Measurements from ENCODE around the gene ADCY5.
A peak's percentile ranks its signal among the peaks of the same experiment; 100 is the strongest.

ADCY5 gene

DNA sequence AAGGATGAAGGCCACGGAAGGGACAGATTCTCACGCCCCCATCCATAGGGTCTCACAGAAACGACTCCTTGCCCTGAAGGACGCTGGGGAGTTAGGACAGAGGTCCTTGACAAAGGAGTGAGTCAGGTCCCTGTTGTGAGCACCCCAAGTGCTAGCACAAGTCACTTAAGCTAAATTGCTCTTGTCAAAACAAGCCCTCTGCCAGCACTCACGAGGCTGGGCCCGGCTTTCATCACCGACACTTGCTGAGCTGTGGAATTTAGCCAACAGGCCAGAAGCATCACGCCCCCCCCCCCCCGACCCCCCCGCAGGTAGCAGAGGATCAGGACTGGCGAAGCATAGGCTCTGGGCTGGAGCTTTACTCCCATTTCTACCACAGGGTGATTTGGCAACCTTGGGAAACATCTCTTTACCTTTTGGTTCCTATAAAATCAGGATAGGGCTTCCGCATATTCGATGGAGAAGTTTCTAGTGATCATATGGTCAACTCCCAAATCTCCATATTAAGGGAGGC lies 75.4 kb downstream of the ADCY5 start:
- H3K4me1 ChIP-seq (ENCODE audit: control insufficient read depth in 5 of 5, insufficient read depth in 5 of 5, low read length in 5 of 5) = peaks cover 0 to 35% (median 18%) of the 10 kb centered on the region in 5 donors
- peaks cover 0 to 5% (median 4%) of the 10 kb centered on the region in 5 donors for H3K9me3 ChIP-seq (ENCODE audit: control insufficient read depth in 5 of 5, low read length in 5 of 5)
- peak overlapping the region; percentile 23 for H3K27ac ChIP-seq (ENCODE audit: low read depth, low read length)
- no peak overlapping the region for H3K9ac ChIP-seq (ENCODE audit: low read length in 5 of 5)
- no peak overlapping the region for H3K4me3 ChIP-seq (ENCODE audit: low read depth in 1 of 5, low read length in 5 of 5)
- no peaks in the 10 kb centered on the region for H3K27me3 ChIP-seq (ENCODE audit: control insufficient read depth in 5 of 5, insufficient read depth in 4 of 5, low read length in 5 of 5)
- no peaks in the 10 kb centered on the region for H3K36me3 ChIP-seq (ENCODE audit: control insufficient read depth in 5 of 5, insufficient read depth in 5 of 5, low read length in 5 of 5)

GRCh38 chr3:123372686-123373473 lies 76.0 kb downstream of the ADCY5 start:
- peaks cover 0 to 35% (median 18%) of the 10 kb centered on the region in 5 donors for H3K4me1 ChIP-seq (ENCODE audit: control insufficient read depth in 5 of 5, insufficient read depth in 5 of 5, low read length in 5 of 5)

DNA sequence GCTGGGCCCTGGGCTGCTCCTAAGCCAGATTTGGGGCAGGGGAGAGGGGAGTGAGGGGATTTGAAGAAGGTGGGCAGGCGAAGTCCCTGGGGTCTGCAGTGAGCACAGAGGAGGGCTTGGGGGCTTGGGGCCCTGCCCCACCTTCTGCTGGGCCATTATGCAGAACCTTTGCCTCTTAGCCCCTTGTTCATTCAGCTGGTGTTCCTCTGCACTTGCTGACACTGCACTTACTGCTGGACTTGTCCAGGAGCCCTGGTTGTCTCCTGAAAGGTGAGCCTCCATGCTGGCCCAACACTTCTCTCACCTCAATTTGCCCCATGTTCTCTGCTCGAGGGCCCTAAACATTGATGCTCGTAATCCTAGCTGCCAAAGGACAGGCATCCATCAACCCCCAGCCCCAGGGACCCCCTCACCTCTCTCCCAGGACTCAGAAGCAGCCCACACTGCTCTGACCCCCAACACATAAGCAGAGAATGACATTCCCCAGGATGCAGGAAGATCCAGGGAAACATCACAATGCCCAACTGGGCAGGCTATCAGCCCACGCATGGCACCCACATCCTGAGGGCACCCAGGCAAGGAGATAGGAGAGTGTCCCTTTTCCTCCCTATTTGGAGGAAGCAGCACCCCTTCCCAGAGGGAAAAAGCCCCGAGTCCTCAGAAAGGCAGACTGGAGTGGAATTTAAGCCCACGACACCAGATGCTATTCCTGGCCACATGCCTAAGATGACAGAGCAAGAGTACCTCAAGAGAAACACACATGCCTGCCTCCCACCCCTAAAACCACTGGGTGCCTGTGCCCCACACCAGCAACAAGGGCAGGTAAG lies 76.8 kb downstream of the ADCY5 start:
- H3K27ac ChIP-seq (ENCODE audit: low read depth, low read length) = peak overlapping the region; percentile 23
- H3K4me1 ChIP-seq (ENCODE audit: control insufficient read depth in 5 of 5, insufficient read depth in 5 of 5, low read length in 5 of 5) = peaks cover 0 to 32% (median 18%) of the 10 kb centered on the region in 5 donors
- H3K36me3 ChIP-seq (ENCODE audit: control insufficient read depth in 5 of 5, insufficient read depth in 5 of 5, low read length in 5 of 5) = no peaks in the 10 kb centered on the region
- no peak overlapping the region for H3K4me3 ChIP-seq (ENCODE audit: low read depth in 1 of 5, low read length in 5 of 5)
- H3K9ac ChIP-seq (ENCODE audit: low read length in 5 of 5) = no peak overlapping the region
- H3K9me3 ChIP-seq (ENCODE audit: control insufficient read depth in 5 of 5, low read length in 5 of 5) = peaks cover 0 to 5% (median 4%) of the 10 kb centered on the region in 5 donors
- H3K27me3 ChIP-seq (ENCODE audit: control insufficient read depth in 5 of 5, insufficient read depth in 4 of 5, low read length in 5 of 5) = no peaks in the 10 kb centered on the region

More at GRCh38 chr3:123372686-123373473, 76.0 kb downstream of the ADCY5 start:
- H3K27me3 ChIP-seq (ENCODE audit: control insufficient read depth in 5 of 5, insufficient read depth in 4 of 5, low read length in 5 of 5) = no peaks in the 10 kb centered on the region
- H3K4me3 ChIP-seq (ENCODE audit: low read depth in 1 of 5, low read length in 5 of 5) = no peak overlapping the region
- no peaks in the 10 kb centered on the region for H3K36me3 ChIP-seq (ENCODE audit: control insufficient read depth in 5 of 5, insufficient read depth in 5 of 5, low read length in 5 of 5)
- H3K9ac ChIP-seq (ENCODE audit: low read length in 5 of 5) = no peak overlapping the region
- H3K27ac ChIP-seq (ENCODE audit: low read depth, low read length) = peak overlapping the region; percentile 23
- H3K9me3 ChIP-seq (ENCODE audit: control insufficient read depth in 5 of 5, low read length in 5 of 5) = peaks cover 0 to 5% (median 4%) of the 10 kb centered on the region in 5 donors

- Histone ChIP-seq H3K9ac (ENCODE audit: low read length in 5 of 5) (no peak overlapping the region), H3K36me3 (ENCODE audit: control insufficient read depth in 5 of 5, insufficient read depth in 5 of 5, low read length in 5 of 5) (no peaks in the 10 kb centered on the region), H3K9me3 (ENCODE audit: control insufficient read depth in 5 of 5, low read length in 5 of 5) (peaks cover 0 to 5% (median 4%) of the 10 kb centered on the region in 5 donors), H3K4me3 (ENCODE audit: low read depth in 1 of 5, low read length in 5 of 5) (no peak overlapping the region), H3K27ac (ENCODE audit: low read depth, low read length) (no peak overlapping the region), H3K4me1 (ENCODE audit: control insufficient read depth in 5 of 5, insufficient read depth in 5 of 5, low read length in 5 of 5) (peaks cover 0 to 25% (median 12%) of the 10 kb centered on the region in 5 donors), H3K27me3 (ENCODE audit: control insufficient read depth in 5 of 5, insufficient read depth in 4 of 5, low read length in 5 of 5) (no peaks in the 10 kb centered on the region)
These were observed 77.5 kb downstream of the ADCY5 start for GRCh38 chr3:123371426-123371825.

GRCh38 chr3:123370819-123371218 lies 78.1 kb downstream of the ADCY5 start:
- Histone ChIP-seq H3K36me3 (ENCODE audit: control insufficient read depth in 5 of 5, insufficient read depth in 5 of 5, low read length in 5 of 5) (no peaks in the 10 kb centered on the region), H3K4me3 (ENCODE audit: low read depth in 1 of 5, low read length in 5 of 5) (no peak overlapping the region), H3K27ac (ENCODE audit: low read depth, low read length) (no peak overlapping the region), H3K9ac (ENCODE audit: low read length in 5 of 5) (no peak overlapping the region), H3K9me3 (ENCODE audit: control insufficient read depth in 5 of 5, low read length in 5 of 5) (peaks cover 0 to 5% (median 4%) of the 10 kb centered on the region in 5 donors), H3K27me3 (ENCODE audit: control insufficient read depth in 5 of 5, insufficient read depth in 4 of 5, low read length in 5 of 5) (no peaks in the 10 kb centered on the region), H3K4me1 (ENCODE audit: control insufficient read depth in 5 of 5, insufficient read depth in 5 of 5, low read length in 5 of 5) (peaks cover 0 to 24% (median 11%) of the 10 kb centered on the region in 5 donors)

DNA sequence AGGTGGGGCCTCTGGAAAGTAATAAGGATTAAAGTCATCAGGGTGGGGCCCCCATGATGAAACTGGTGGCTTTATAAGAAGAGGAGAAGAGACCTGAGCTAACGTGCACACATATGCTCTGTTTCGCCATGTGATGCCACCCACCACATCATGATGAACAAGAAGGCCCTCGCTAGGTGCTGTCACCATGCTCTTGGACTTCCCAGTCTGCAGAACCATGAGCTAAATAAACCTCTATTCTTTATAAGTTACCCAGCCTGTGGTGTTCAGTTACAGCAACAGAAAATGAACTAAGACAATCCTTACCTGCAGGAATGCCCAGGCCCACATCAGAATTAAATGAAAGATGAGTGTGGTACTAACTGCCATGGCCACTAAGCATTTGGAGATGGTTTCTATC lies 79.8 kb downstream of the ADCY5 start:
- Histone ChIP-seq H3K9me3 (ENCODE audit: control insufficient read depth in 5 of 5, low read length in 5 of 5) (peaks cover 0 to 5% (median 4%) of the 10 kb centered on the region in 5 donors), H3K4me3 (ENCODE audit: low read depth in 1 of 5, low read length in 5 of 5) (no peak overlapping the region), H3K36me3 (ENCODE audit: control insufficient read depth in 5 of 5, insufficient read depth in 5 of 5, low read length in 5 of 5) (no peaks in the 10 kb centered on the region), H3K9ac (ENCODE audit: low read length in 5 of 5) (no peak overlapping the region), H3K27me3 (ENCODE audit: control insufficient read depth in 5 of 5, insufficient read depth in 4 of 5, low read length in 5 of 5) (no peaks in the 10 kb centered on the region), H3K27ac (ENCODE audit: low read depth, low read length) (no peak overlapping the region), H3K4me1 (ENCODE audit: control insufficient read depth in 5 of 5, insufficient read depth in 5 of 5, low read length in 5 of 5) (peaks cover 0 to 21% (median 11%) of the 10 kb centered on the region in 5 donors)

DNA sequence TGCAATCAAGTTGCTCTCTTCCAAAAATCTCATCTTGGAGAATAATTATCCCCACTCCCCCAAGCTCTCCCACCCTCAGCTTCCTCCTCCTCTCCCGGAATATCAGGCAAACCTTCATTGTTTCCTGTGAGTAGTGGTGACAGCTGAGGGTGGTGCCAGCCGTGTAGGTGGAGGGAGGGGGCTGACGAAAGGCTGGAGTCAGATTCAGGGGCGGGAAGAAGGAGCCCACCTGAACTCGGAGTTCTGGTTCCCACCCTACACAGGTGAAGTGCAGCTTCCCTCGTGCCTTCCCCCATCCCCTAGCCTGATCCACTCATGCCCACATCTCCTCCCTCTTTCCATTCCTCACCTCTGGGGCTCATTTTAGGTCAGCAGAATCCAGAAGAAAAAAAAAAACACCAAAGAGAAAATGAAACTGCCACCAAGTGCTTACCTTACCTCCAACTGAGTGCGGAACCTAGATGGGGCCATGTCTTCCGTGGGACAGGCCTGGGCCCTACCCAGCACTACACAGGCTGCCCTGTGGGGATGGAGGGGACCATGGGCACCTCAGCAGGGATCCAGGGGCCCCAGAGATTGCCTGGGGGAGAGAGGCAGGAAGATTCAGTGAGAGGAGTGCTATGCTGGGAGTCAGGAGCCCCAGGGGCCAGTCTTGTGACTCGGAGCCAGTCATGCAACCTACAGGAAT lies 81.3 kb downstream of the ADCY5 start:
- H3K4me3 ChIP-seq (ENCODE audit: low read depth in 1 of 5, low read length in 5 of 5) = no peak overlapping the region
- no peaks in the 10 kb centered on the region for H3K36me3 ChIP-seq (ENCODE audit: control insufficient read depth in 5 of 5, insufficient read depth in 5 of 5, low read length in 5 of 5)
- H3K9me3 ChIP-seq (ENCODE audit: control insufficient read depth in 5 of 5, low read length in 5 of 5) = peaks cover 0 to 5% (median 4%) of the 10 kb centered on the region in 5 donors
- H3K27ac ChIP-seq (ENCODE audit: low read depth, low read length) = no peak overlapping the region
- peaks cover 0 to 14% (median 7%) of the 10 kb centered on the region in 5 donors for H3K4me1 ChIP-seq (ENCODE audit: control insufficient read depth in 5 of 5, insufficient read depth in 5 of 5, low read length in 5 of 5)
- no peak overlapping the region for H3K9ac ChIP-seq (ENCODE audit: low read length in 5 of 5)
- no peaks in the 10 kb centered on the region for H3K27me3 ChIP-seq (ENCODE audit: control insufficient read depth in 5 of 5, insufficient read depth in 4 of 5, low read length in 5 of 5)

DNA sequence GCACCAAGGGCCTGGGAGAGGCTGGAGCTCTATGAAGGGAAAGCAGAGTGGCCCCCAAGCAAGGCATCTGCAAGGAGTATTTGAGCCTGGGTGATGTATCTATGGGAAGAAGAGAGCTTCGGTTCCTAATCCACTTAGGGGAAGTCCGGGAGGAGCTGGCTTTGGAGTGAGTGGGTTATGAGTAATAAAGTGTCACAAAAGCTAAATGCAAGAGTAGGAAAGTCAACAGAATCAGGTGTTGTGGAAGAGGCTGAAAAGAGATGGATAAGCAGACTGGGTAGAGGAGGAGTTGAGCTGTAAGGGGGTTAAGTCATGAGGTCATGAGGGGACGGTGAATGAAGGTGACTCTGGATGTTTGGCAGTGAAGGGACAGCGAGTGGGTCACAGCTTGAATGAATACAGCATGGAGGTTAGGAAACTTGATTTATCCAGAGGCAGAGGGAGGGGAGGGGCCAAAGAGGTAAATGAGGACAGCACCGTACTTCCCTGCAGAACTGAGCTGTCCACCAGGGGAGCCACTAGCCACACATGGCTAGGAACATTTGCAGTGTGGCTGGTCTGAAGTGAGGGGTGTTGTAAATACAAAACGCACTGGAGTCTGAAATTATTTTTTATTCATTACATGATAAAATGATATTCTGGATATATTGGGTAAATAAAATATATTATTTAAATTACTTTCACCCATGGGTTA lies 83.3 kb downstream of the ADCY5 start:
- Histone ChIP-seq H3K4me3 (ENCODE audit: low read depth in 1 of 5, low read length in 5 of 5) (no peak overlapping the region), H3K9me3 (ENCODE audit: control insufficient read depth in 5 of 5, low read length in 5 of 5) (peaks cover 0 to 5% (median 4%) of the 10 kb centered on the region in 5 donors), H3K4me1 (ENCODE audit: control insufficient read depth in 5 of 5, insufficient read depth in 5 of 5, low read length in 5 of 5) (peaks cover 0 to 8% (median 3%) of the 10 kb centered on the region in 5 donors), H3K9ac (ENCODE audit: low read length in 5 of 5) (no peak overlapping the region), H3K27me3 (ENCODE audit: control insufficient read depth in 5 of 5, insufficient read depth in 4 of 5, low read length in 5 of 5) (no peaks in the 10 kb centered on the region), H3K27ac (ENCODE audit: low read depth, low read length) (peak overlapping the region; percentile 65), H3K36me3 (ENCODE audit: control insufficient read depth in 5 of 5, insufficient read depth in 5 of 5, low read length in 5 of 5) (no peaks in the 10 kb centered on the region)

DNA sequence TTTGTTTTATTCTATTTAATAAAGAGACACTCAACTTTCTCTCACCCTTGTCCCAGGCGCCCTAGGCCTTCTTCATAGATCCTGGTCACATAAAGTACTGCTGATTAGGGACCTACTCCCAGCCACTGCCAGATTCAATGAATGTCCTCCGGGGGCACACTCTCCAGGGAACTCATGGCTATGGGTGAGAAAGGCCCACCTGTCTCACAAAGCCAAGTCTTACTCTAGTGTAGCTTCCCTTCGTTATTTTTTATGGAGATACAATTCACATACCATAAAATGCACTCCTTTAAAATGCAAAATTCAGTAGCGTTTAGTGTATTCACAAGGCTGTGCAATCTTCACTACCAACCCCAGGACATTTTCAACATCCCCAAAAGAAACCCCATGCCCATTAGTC lies 87.8 kb downstream of the ADCY5 start:
- H3K36me3 ChIP-seq (ENCODE audit: control insufficient read depth in 5 of 5, insufficient read depth in 5 of 5, low read length in 5 of 5) = no peaks in the 10 kb centered on the region
- H3K27ac ChIP-seq (ENCODE audit: low read depth, low read length) = no peak overlapping the region
- H3K9me3 ChIP-seq (ENCODE audit: control insufficient read depth in 5 of 5, low read length in 5 of 5) = no peaks in the 10 kb centered on the region
- H3K4me1 ChIP-seq (ENCODE audit: control insufficient read depth in 5 of 5, insufficient read depth in 5 of 5, low read length in 5 of 5) = peaks cover 0 to 8% (median 3%) of the 10 kb centered on the region in 5 donors
- no peak overlapping the region for H3K4me3 ChIP-seq (ENCODE audit: low read depth in 1 of 5, low read length in 5 of 5)
- H3K27me3 ChIP-seq (ENCODE audit: control insufficient read depth in 5 of 5, insufficient read depth in 4 of 5, low read length in 5 of 5) = peaks cover 0 to 3% (median 0%) of the 10 kb centered on the region in 5 donors
- H3K9ac ChIP-seq (ENCODE audit: low read length in 5 of 5) = no peak overlapping the region

All from subcutaneous abdominal adipose tissue (tissue), 5 donors.